OCI-LY7 (cell line): ENCODE results near the gene KCNMA1. TPM values are rescaled to one million over a fixed set of nuclear protein-coding genes. Genes with fewer than 3 reads are reported as not detected.

Experiments
- BruUV-seq: library from RNA; stranded (reverse); fragments of 400-500 nt; replicated peaks from 2 replicates; lab custom pipeline; 2021; lab: Mats Ljungman, UMichigan
- CTCF ChIA-PET: fragments of 300-600 bp; sonication (Branson Sonifier 250); formaldehyde crosslinking; loops from one replicate; lab custom pipeline; 2022; ENCODE audit warnings: antibody characterized with exemption; ENCODE audit not compliant: unreplicated experiment; lab: Charles Lee
- POLR2A ChIA-PET: fragments of 300-600 bp; sonication (Branson Sonifier 250); formaldehyde crosslinking; loops from one replicate; lab custom pipeline; 2022; ENCODE audit warnings: antibody characterized with exemption; lab: Charles Lee
- DNase-seq: peaks from one replicate; pipeline ENCODE4 v3.0.0-alpha.2; 2015; ENCODE audit warnings: low spot score
- H2AFZ ChIP-seq: fragments of 200-600 bp; sonication (generic), shearing (Covaris generic); 2 replicates; pipeline ENCODE4 v1.6.1; 2014; ENCODE audit warnings: mild to moderate bottlenecking, antibody characterized with exemption, low read length, moderate library complexity
- H3K27ac ChIP-seq: fragments of 200-600 bp; sonication (generic); 2 replicates; pipeline ENCODE4 v1.5.1; 2014; ENCODE audit warnings: mixed run types, low read depth, mild to moderate bottlenecking, moderate library complexity, low read length, inconsistent platforms; ENCODE audit not compliant: poor library complexity, severe bottlenecking
- H3K36me3 ChIP-seq: fragments of 200-600 bp; sonication (generic); 2 replicates; pipeline ENCODE4 v1.6.1; 2014; ENCODE audit warnings: mild to moderate bottlenecking, antibody characterized with exemption, low read length, moderate library complexity, mixed read lengths; ENCODE audit not compliant: insufficient read depth
- H3K4me1 ChIP-seq: fragments of 200-600 bp; sonication (generic); 2 replicates; pipeline ENCODE4 v1.5.1; 2014; ENCODE audit warnings: mild to moderate bottlenecking, low read length; ENCODE audit not compliant: insufficient read depth, poor library complexity, severe bottlenecking
- H3K4me2 ChIP-seq: fragments of 200-600 bp; sonication (generic); 2 replicates; pipeline ENCODE4 v1.6.1; 2014; ENCODE audit warnings: mild to moderate bottlenecking, low read length
- H3K4me3 ChIP-seq: fragments of 200-600 bp; sonication (generic); 2 replicates; pipeline ENCODE4 v1.5.1; 2014; ENCODE audit warnings: mild to moderate bottlenecking, low read depth, low read length; ENCODE audit not compliant: poor library complexity, severe bottlenecking
- H3K79me2 ChIP-seq: fragments of 200-600 bp; sonication (generic); 2 replicates; pipeline ENCODE4 v1.6.1; 2016; ENCODE audit warnings: low read depth, mild to moderate bottlenecking, low read length, moderate library complexity, mixed read lengths; ENCODE audit not compliant: insufficient read depth
- H3K9me2 ChIP-seq: fragments of 200-600 bp; sonication (generic); 2 replicates; pipeline ENCODE4 v1.6.1; 2016; ENCODE audit warnings: mild to moderate bottlenecking, low read length, mixed read lengths; ENCODE audit not compliant: insufficient read depth
- H3K9me3 ChIP-seq: fragments of 200-600 bp; sonication (generic); 2 replicates; pipeline ENCODE4 v1.6.1; 2014; ENCODE audit warnings: mild to moderate bottlenecking, mixed run types, low read length, mixed read lengths
- H4K20me1 ChIP-seq: fragments of 200-600 bp; sonication (generic); 2 replicates; pipeline ENCODE4 v1.6.1; 2014; ENCODE audit warnings: mild to moderate bottlenecking, antibody characterized with exemption, low read length, moderate library complexity, mixed read lengths; ENCODE audit not compliant: insufficient read depth
- EZH2phosphoT487 ChIP-seq: fragments of 200-600 bp; sonication (generic); IDR thresholded peaks from 2 replicates; pipeline ENCODE4 v1.6.1; 2018; ENCODE audit warnings: low read depth, borderline replicate concordance, mild to moderate bottlenecking, mixed run types, antibody characterized with exemption, low read length, moderate library complexity, mixed read lengths
- intact Hi-C: fragments of 100-400 bp; cut with micrococcal nuclease; formaldehyde crosslinking; loops from one replicate; pipeline ENCODE4 v1.10.0; 2022; ENCODE audit not compliant: unreplicated experiment
- total RNA-seq, 2 experiments: library from RNA; depleted of rRNA in 1 of 2; stranded (reverse); fragments of >200 nt in 1 of 2; shearing (Covaris generic) in 1 of 2; gene quantifications; 2 replicates each; pipeline ENCODE4 v1.2.3, GENCODE V29; 2014 to 2022
- TF ChIP-seq, protein P1 (sequence below): fragments of 200-600 bp; sonication (generic); conservative IDR thresholded peaks from 2 replicates; pipeline ENCODE4 v1.5.1; 2014; ENCODE audit warnings: mild to moderate bottlenecking, antibody characterized with exemption, low read length, moderate library complexity, mixed read lengths

Gene KCNMA1
- total RNA-seq, 2 experiments from 2014 or later, result not detected

DNA sequence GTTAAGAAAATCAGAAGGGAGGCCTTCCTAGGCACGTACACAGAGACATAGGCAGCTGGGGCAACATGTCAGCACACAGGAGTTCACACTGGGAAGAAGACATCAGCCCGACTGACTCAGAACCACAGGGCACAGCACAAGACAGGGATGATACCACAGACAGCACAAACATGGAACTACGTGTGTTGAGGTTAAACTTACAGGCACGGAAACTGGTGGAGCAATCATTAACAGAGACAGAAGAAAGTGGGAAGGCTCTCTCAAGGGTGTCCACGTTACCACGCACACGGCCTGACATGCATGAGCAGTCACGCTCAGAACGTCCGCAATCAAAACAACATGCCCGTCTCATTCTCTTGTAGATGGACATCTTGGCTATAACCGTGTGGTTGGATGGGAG is 636.4 kb downstream of the KCNMA1 start:
- Histone ChIP-seq H3K36me3 (no peaks in the 10 kb centered on the region), H4K20me1 (no peaks in the 10 kb centered on the region), H3K27ac (no peak overlapping the region), H3K9me3 (no peaks in the 10 kb centered on the region), H2AFZ (no peak overlapping the region), H3K4me1 (no peaks in the 10 kb centered on the region), H3K79me2 (no peaks in the 10 kb centered on the region), H3K4me3 (no peak overlapping the region), H3K4me2 (no peak overlapping the region), H3K9me2 (no peaks in the 10 kb centered on the region)
- DNase-seq, result no peak
- no peak for TF ChIP-seq EZH2phosphoT487
- TF ChIP-seq, protein P1, sequence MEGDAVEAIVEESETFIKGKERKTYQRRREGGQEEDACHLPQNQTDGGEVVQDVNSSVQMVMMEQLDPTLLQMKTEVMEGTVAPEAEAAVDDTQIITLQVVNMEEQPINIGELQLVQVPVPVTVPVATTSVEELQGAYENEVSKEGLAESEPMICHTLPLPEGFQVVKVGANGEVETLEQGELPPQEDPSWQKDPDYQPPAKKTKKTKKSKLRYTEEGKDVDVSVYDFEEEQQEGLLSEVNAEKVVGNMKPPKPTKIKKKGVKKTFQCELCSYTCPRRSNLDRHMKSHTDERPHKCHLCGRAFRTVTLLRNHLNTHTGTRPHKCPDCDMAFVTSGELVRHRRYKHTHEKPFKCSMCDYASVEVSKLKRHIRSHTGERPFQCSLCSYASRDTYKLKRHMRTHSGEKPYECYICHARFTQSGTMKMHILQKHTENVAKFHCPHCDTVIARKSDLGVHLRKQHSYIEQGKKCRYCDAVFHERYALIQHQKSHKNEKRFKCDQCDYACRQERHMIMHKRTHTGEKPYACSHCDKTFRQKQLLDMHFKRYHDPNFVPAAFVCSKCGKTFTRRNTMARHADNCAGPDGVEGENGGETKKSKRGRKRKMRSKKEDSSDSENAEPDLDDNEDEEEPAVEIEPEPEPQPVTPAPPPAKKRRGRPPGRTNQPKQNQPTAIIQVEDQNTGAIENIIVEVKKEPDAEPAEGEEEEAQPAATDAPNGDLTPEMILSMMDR, result no peak
- intact Hi-C loops, result no loop called here
- ChIA-PET CTCF (no interaction called here), POLR2A (no interaction called here)
- no TSS peak for BruUV-seq

DNA sequence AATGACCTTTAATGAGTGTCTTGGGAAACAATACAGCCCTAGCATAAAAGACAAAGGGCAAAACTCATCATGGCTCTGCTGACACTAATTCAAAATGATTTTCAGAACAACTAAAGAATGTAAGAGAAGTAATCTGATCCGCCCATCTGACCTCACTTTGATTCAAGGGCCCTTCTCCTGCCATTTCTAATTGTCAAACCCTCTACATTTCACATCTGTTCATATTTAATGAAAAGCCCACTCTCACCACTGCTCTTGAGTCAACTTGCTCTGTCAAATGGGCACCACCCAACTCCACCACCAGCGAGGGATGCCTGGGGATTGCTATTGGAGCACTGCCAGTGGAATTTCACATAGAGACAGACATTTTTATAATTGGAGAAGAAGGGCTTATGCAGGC is 639.2 kb downstream of the KCNMA1 start:
- no peaks in the 10 kb centered on the region for H3K4me1 ChIP-seq
- H3K9me3 ChIP-seq, result no peaks in the 10 kb centered on the region
- no peaks in the 10 kb centered on the region for H4K20me1 ChIP-seq
- ChIA-PET POLR2A (no interaction called here), CTCF (no interaction called here)
- H3K4me3 ChIP-seq, result no peak overlapping the region
- DNase-seq, result no peak
- no peak overlapping the region for H3K27ac ChIP-seq
- no peak overlapping the region for H2AFZ ChIP-seq
- no peaks in the 10 kb centered on the region for H3K79me2 ChIP-seq
- no TSS peak for BruUV-seq
- no peaks in the 10 kb centered on the region for H3K36me3 ChIP-seq
- intact Hi-C loops, result no loop called here
- TF ChIP-seq, protein P1, result no peak
- TF ChIP-seq EZH2phosphoT487, result no peak
- no peaks in the 10 kb centered on the region for H3K9me2 ChIP-seq
- H3K4me2 ChIP-seq, result no peak overlapping the region

DNA sequence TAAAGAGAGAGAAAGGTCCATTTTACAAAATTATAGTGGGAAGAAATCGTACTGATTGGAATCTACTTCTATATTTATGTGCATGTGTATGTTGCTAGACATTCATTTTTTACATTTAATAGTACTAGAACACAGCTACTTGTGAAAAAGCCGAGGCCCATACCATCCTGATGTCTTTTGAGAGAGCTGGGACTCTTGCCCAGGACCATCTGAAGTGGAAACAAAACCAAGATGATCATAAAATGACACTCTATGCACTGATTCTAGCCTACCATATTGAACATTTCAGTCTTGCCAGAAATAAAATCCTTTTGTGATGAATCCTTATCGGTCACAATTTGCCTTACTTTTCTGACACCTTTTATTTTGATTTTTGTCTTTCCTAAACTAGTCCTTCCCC is 640.0 kb downstream of the KCNMA1 start:
- no peak for DNase-seq
- no peak overlapping the region for H2AFZ ChIP-seq
- H3K4me2 ChIP-seq, result no peak overlapping the region
- intact Hi-C loops, result no loop called here
- H3K4me3 ChIP-seq, result no peak overlapping the region
- H3K36me3 ChIP-seq, result no peaks in the 10 kb centered on the region
- H3K79me2 ChIP-seq, result no peaks in the 10 kb centered on the region
- ChIA-PET POLR2A (no interaction called here), CTCF (no interaction called here)
- no peak for TF ChIP-seq EZH2phosphoT487
- H3K9me3 ChIP-seq, result no peaks in the 10 kb centered on the region
- no TSS peak for BruUV-seq
- no peaks in the 10 kb centered on the region for H3K4me1 ChIP-seq
- no peaks in the 10 kb centered on the region for H4K20me1 ChIP-seq
- H3K9me2 ChIP-seq, result no peaks in the 10 kb centered on the region
- no peak overlapping the region for H3K27ac ChIP-seq
